Esophagus squamous epithelium (tissue), 4 donors: ENCODE measurements around the gene CLEC2L.

Source experiments
- POLR2A ChIP-seq, 4 donors: fragments of 450-650 bp; IDR thresholded peaks; one replicate each; pipeline ENCODE4 v1.6.1; 2017; ENCODE audit warnings: antibody characterized with exemption in 4 of 4, mild to moderate bottlenecking in 4 of 4, moderate library complexity in 3 of 4
- TF ChIP-seq, protein P1 (sequence below), 6 experiments: fragments of 450-650 bp in 4 of 6; fragments of 200-600 bp in 2 of 6; sonication (generic) in 2 of 6; IDR thresholded peaks; one replicate each; pipeline ENCODE4 v1.5.1; 2016 to 2019; ENCODE audit warnings: antibody characterized with exemption in 6 of 6, mild to moderate bottlenecking in 4 of 6, moderate library complexity in 4 of 6

GRCh38 chr7:139572071-139572470, 48.6 kb downstream of the CLEC2L start:
- TF ChIP-seq POLR2A (IDR thresholded peaks at IDR 0.05) = no peak
- TF ChIP-seq, protein P1, sequence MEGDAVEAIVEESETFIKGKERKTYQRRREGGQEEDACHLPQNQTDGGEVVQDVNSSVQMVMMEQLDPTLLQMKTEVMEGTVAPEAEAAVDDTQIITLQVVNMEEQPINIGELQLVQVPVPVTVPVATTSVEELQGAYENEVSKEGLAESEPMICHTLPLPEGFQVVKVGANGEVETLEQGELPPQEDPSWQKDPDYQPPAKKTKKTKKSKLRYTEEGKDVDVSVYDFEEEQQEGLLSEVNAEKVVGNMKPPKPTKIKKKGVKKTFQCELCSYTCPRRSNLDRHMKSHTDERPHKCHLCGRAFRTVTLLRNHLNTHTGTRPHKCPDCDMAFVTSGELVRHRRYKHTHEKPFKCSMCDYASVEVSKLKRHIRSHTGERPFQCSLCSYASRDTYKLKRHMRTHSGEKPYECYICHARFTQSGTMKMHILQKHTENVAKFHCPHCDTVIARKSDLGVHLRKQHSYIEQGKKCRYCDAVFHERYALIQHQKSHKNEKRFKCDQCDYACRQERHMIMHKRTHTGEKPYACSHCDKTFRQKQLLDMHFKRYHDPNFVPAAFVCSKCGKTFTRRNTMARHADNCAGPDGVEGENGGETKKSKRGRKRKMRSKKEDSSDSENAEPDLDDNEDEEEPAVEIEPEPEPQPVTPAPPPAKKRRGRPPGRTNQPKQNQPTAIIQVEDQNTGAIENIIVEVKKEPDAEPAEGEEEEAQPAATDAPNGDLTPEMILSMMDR (IDR thresholded peaks at IDR 0.05) = no peak
